K562 (cell line): ENCODE results near the gene CELSR3. TPM values are rescaled to one million over a fixed set of nuclear protein-coding genes. Genes with fewer than 3 reads are reported as not detected.

Experiments used
- ATF4 ChIP-seq: fragments of 450-650 bp; formaldehyde crosslinking; IDR thresholded peaks from 2 replicates; pipeline ENCODE4 v1.4.0; 2022; ENCODE audit warnings: mild to moderate bottlenecking, moderate library complexity
- BRD4 ChIP-seq: fragments of 200-600 bp; sonication (generic); IDR thresholded peaks from 2 replicates; pipeline ENCODE4 v1.6.1; 2017; ENCODE audit warnings: inconsistent platforms
- DPF2 ChIP-seq: fragments of 450-650 bp; IDR thresholded peaks from 2 replicates; pipeline ENCODE4 v1.6.1; 2016
- EGR1 ChIP-seq: fragments of 450-650 bp; conservative IDR thresholded peaks from 2 replicates; pipeline ENCODE4 v1.6.1; 2017; ENCODE audit warnings: mild to moderate bottlenecking
- HDGF ChIP-seq: fragments of 450-650 bp; IDR thresholded peaks from 2 replicates; pipeline ENCODE4 v1.6.1; 2016
- HMGN3 ChIP-seq: IDR thresholded peaks from 2 replicates; pipeline ENCODE4 v1.6.1; 2011; ENCODE audit warnings: borderline replicate concordance, low read depth, mild to moderate bottlenecking, mixed read lengths, low read length; ENCODE audit not compliant: insufficient read length; ENCODE audit errors: extremely low read depth
- IRF2 ChIP-seq: sonication (generic); formaldehyde crosslinking; IDR thresholded peaks from 2 replicates; pipeline ENCODE4 v1.8.1; 2022; ENCODE audit warnings: mild to moderate bottlenecking, missing genetic modification reagents
- MTA3 ChIP-seq: fragments of 450-650 bp; formaldehyde crosslinking; IDR thresholded peaks from 2 replicates; pipeline ENCODE4 v1.6.1; 2017; ENCODE audit warnings: mild to moderate bottlenecking, borderline replicate concordance
- NONO ChIP-seq, 2 experiments: fragments of 200-400 bp in 1 of 2; fragments of 450-650 bp in 1 of 2; formaldehyde crosslinking in 1 of 2; IDR thresholded peaks; 2 replicates each; pipeline ENCODE4 v1.6.1; 2017; ENCODE audit warnings: low read depth in 2 of 2, mild to moderate bottlenecking in 2 of 2, moderate library complexity in 2 of 2, low read length in 1 of 2
- PCBP1 ChIP-seq: fragments of 200-400 bp; formaldehyde crosslinking; IDR thresholded peaks from 2 replicates; pipeline ENCODE4 v1.6.1; 2018; ENCODE audit warnings: mild to moderate bottlenecking, low read depth, low read length; ENCODE audit not compliant: poor library complexity, severe bottlenecking
- RREB1 ChIP-seq: fragments of 250-450 bp; sonication (Bioruptor Pico); IDR thresholded peaks from 2 replicates; pipeline ENCODE4 v1.4.0; 2020
- SOX6 ChIP-seq: fragments of 450-650 bp; IDR thresholded peaks from 2 replicates; pipeline ENCODE4 v1.6.1; 2014; ENCODE audit warnings: mild to moderate bottlenecking
- SRSF3 ChIP-seq: fragments of 200-400 bp; formaldehyde crosslinking; IDR thresholded peaks from 2 replicates; pipeline ENCODE4 v1.6.1; 2016; ENCODE audit warnings: mild to moderate bottlenecking, low read length, moderate library complexity; ENCODE audit not compliant: insufficient read depth
- STAT5B ChIP-seq: fragments of 250-450 bp; sonication (Bioruptor Pico); IDR thresholded peaks from 2 replicates; pipeline ENCODE4 v1.8.0; 2021; ENCODE audit warnings: mild to moderate bottlenecking, inconsistent platforms
- ZBTB17 ChIP-seq: fragments of 450-650 bp; formaldehyde crosslinking; IDR thresholded peaks from 2 replicates; pipeline ENCODE4 v1.4.0; 2020; ENCODE audit warnings: mild to moderate bottlenecking
- ZNF133 ChIP-seq: fragments of 250-450 bp; sonication (Bioruptor Pico); IDR thresholded peaks from 2 replicates; pipeline ENCODE4 v1.4.0; 2020; ENCODE audit warnings: mild to moderate bottlenecking
- ZNF583 ChIP-seq: fragments of 250-450 bp; sonication (Bioruptor Pico); IDR thresholded peaks from 2 replicates; pipeline ENCODE4 v1.4.0; 2020
- polyA plus RNA-seq, 8 experiments: library from polyadenylated mRNA; depleted of rRNA in 4 of 8; stranded (reverse) in 5 of 8; unstranded in 3 of 8; fragments of >200 nt; fragmentation: Nextera tagmentation in 2 of 8; fragmentation: Illumina TruSeq in 1 of 8; extraction: Ambion mirVana in 2 of 8; extraction: Trizol in 1 of 8; gene quantifications; 2 replicates each; pipeline versions ENCODE4 v1.2.1 to v1.2.3, GENCODE V29; 2011 to 2014; ENCODE audit warnings: inconsistent platforms in 1 of 8, missing spikeins in 1 of 8
- total RNA-seq, 7 experiments: library from RNA; depleted of rRNA in 6 of 7; stranded (reverse); fragments of >200 nt in 6 of 7; fragmentation: Illumina TruSeq in 2 of 7; extraction: Trizol in 2 of 7; gene quantifications; 2 replicates each; pipeline versions ENCODE4 v1.2.1 to v1.2.3, GENCODE V29; 2011 to 2021; ENCODE audit warnings: low replicate concordance in 1 of 7
- TF ChIP-seq, protein P1 (sequence below), 2 experiments: fragments of 450-650 bp in 1 of 2; sonication (generic) in 1 of 2; formaldehyde crosslinking in 1 of 2; IDR thresholded peaks in 1 of 2; conservative IDR thresholded peaks in 1 of 2; 2 replicates each; pipeline versions ENCODE4 v1.6.1 to v1.8.1; 2016 to 2023; ENCODE audit warnings: mild to moderate bottlenecking in 2 of 2, moderate library complexity in 2 of 2, inconsistent platforms in 1 of 2, missing genetic modification reagents in 1 of 2
- TF ChIP-seq, protein P2 (sequence below): sonication (generic); formaldehyde crosslinking; IDR thresholded peaks from 2 replicates; pipeline ENCODE4 v1.8.0; 2022; ENCODE audit warnings: missing genetic modification reagents, mild to moderate bottlenecking, moderate library complexity, borderline replicate concordance

Gene CELSR3
- total and polyA plus RNA-seq, 9 of the 15 experiments (the other 6 are each of a cell fraction or from before 2014, with no cell fraction given), result 0.10 to 2.7 (median 0.76) TPM

DNA sequence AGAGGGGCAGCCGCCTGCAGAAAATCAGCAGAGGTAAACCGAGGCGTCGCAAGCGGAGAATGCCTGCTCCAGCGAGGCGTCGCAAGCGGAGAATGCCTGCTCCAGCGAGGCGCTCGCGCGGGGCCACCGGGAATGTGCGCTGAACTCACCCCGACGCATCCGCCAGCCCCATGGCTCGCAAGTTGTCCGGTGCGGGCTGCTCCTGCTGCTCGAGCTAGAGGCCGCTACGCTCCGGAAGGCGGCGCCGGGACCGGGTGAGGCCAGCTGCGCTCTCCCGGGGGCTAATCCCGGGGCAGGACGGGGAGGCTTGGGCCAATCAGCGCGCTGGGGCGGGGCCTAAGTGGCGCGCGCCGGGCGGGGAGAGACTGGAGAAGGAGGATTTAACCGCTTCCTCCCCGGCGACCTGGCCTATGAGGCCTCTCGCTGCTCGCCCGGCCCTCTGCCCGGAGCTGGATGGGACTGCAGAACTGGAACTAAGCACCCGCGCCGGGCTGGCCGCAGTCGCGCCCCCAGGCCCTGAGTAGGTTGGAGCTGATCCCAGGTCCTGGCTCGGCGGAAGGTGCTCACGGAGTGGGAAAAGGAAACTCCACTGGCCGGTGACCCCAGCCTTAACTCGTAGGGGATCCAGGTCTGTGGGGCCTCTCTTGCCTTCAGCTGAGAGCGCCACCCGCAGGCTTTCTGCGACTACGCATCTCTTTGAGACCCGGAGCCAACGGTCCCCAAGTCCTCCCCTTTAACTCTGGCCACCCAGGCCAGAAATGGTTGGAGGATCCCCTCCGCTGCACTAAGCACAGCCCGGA, 27.3 kb downstream of the CELSR3 start, which contains the start of gene SLC26A6 (continued):
- TF ChIP-seq RREB1 (CRISPR knock-in tag) (no peak), ZBTB17 (no peak), HDGF (no peak), SRSF3 (no peak), DPF2 (no peak), SOX6 (0 out of 2 replicates have a peak, but pooled peaks have one; percentile 18), ZNF583 (CRISPR knock-in tag) (no peak), MTA3 (0 out of 2 replicates have a peak, but pooled peaks have one; percentile 75), ATF4 (CRISPR knock-in tag) (no peak), ZNF133 (CRISPR knock-in tag) (no peak), STAT5B (CRISPR knock-in tag) (no peak), BRD4 (no peak), HMGN3 (peak; percentile 72), IRF2 (no peak), PCBP1 (peak; percentile 30), EGR1 (no peak), NONO (IDR thresholded peaks at IDR 0.05; ENCODE audit: low read depth in 2 of 2, low read length in 1 of 2) (0 out of 4 replicates have a peak, but pooled peaks of 1 of the 2 experiments have one; percentile 8)
- TF ChIP-seq, protein P1, sequence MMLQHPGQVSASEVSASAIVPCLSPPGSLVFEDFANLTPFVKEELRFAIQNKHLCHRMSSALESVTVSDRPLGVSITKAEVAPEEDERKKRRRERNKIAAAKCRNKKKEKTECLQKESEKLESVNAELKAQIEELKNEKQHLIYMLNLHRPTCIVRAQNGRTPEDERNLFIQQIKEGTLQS (IDR thresholded peaks at IDR 0.05), result no peak
- TF ChIP-seq, protein P1 (CRISPR knock-in tag; conservative IDR thresholded peaks at IDR 0.05), result no peak
- TF ChIP-seq, protein P2, sequence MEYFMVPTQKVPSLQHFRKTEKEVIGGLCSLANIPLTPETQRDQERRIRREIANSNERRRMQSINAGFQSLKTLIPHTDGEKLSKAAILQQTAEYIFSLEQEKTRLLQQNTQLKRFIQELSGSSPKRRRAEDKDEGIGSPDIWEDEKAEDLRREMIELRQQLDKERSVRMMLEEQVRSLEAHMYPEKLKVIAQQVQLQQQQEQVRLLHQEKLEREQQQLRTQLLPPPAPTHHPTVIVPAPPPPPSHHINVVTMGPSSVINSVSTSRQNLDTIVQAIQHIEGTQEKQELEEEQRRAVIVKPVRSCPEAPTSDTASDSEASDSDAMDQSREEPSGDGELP (CRISPR knock-in tag), result peak; percentile 98
